H9 (cell line): Measurements from ENCODE around the gene CD48. TPM values are rescaled to one million over a fixed set of nuclear protein-coding genes. Genes with fewer than 3 reads are reported as not detected.

Experiments
- DNase-seq: peaks from one replicate; pipeline ENCODE4 v3.0.0-alpha.2; 2017
- H2AFZ ChIP-seq: one replicate; pipeline ENCODE4 v1.6.1; 2013; ENCODE audit warnings: mild to moderate bottlenecking, low read length, control low read depth, moderate library complexity
- H2AK5ac ChIP-seq: 2 replicates; pipeline ENCODE4 v1.6.1; 2013; ENCODE audit warnings: low read length, control low read depth, mixed read lengths; ENCODE audit not compliant: insufficient read length
- H2BK120ac ChIP-seq: one replicate; pipeline ENCODE4 v1.6.1; 2013; ENCODE audit warnings: low read depth, mild to moderate bottlenecking, low read length, control low read depth, inconsistent platforms; ENCODE audit not compliant: poor library complexity, severe bottlenecking
- H2BK12ac ChIP-seq: 2 replicates; pipeline ENCODE4 v1.6.1; 2013; ENCODE audit warnings: low read length, control low read depth, mixed read lengths, low read depth; ENCODE audit not compliant: insufficient read length
- H2BK15ac ChIP-seq: 2 replicates; pipeline ENCODE4 v1.6.1; 2013; ENCODE audit warnings: low read depth, low read length, control low read depth
- H2BK20ac ChIP-seq: one replicate; pipeline ENCODE4 v1.6.1; 2013; ENCODE audit warnings: low read depth, mild to moderate bottlenecking, low read length, control low read depth, inconsistent platforms; ENCODE audit not compliant: poor library complexity, severe bottlenecking
- H2BK5ac ChIP-seq: 2 replicates; pipeline ENCODE4 v1.6.1; 2013; ENCODE audit warnings: low read length, control low read depth, mixed read lengths; ENCODE audit not compliant: insufficient read length
- H3K14ac ChIP-seq: 2 replicates; pipeline ENCODE4 v1.6.1; 2013; ENCODE audit warnings: low read length, control low read depth; ENCODE audit not compliant: insufficient read depth
- H3K18ac ChIP-seq: 2 replicates; pipeline ENCODE4 v1.6.1; 2013; ENCODE audit warnings: low read depth, mild to moderate bottlenecking, mixed read lengths, low read length, control low read depth; ENCODE audit not compliant: insufficient read length
- H3K23ac ChIP-seq: 2 replicates; pipeline ENCODE4 v1.6.1; 2013; ENCODE audit warnings: low read length, control low read depth, mixed read lengths, low read depth; ENCODE audit not compliant: insufficient read length
- H3K23me2 ChIP-seq: 2 replicates; pipeline ENCODE4 v1.6.1; 2013; ENCODE audit warnings: low read depth, mild to moderate bottlenecking, mixed read lengths, low read length, control low read depth; ENCODE audit not compliant: insufficient read length, poor library complexity, severe bottlenecking
- H3K27ac ChIP-seq: 2 replicates; pipeline ENCODE4 v1.5.1; 2013; ENCODE audit warnings: low read length, control low read depth, mixed read lengths, low read depth; ENCODE audit not compliant: insufficient read length
- H3K27me3 ChIP-seq: 2 replicates; pipeline ENCODE4 v1.6.1; 2013; ENCODE audit warnings: low read length, control low read depth, inconsistent platforms; ENCODE audit not compliant: insufficient read depth
- H3K4ac ChIP-seq: 2 replicates; pipeline ENCODE4 v1.6.1; 2013; ENCODE audit warnings: low read depth, mild to moderate bottlenecking, control low read depth, inconsistent platforms, low read length, moderate library complexity
- H3K4me1 ChIP-seq: 2 replicates; pipeline ENCODE4 v1.6.1; 2013; ENCODE audit warnings: low read length, control low read depth, inconsistent platforms; ENCODE audit not compliant: insufficient read depth
- H3K4me2 ChIP-seq: 2 replicates; pipeline ENCODE4 v1.6.1; 2013; ENCODE audit warnings: low read length, control low read depth, mixed read lengths; ENCODE audit not compliant: insufficient read length, insufficient read depth
- H3K56ac ChIP-seq: 2 replicates; pipeline ENCODE4 v1.6.1; 2013; ENCODE audit warnings: low read depth, mild to moderate bottlenecking, mixed read lengths, low read length, control low read depth; ENCODE audit not compliant: insufficient read length
- H3K79me1 ChIP-seq: 2 replicates; pipeline ENCODE4 v1.6.1; 2013; ENCODE audit warnings: low read depth, mild to moderate bottlenecking, moderate library complexity, low read length, control low read depth, inconsistent platforms; ENCODE audit not compliant: insufficient read depth, poor library complexity, severe bottlenecking
- H3K79me2 ChIP-seq: 2 replicates; pipeline ENCODE4 v1.6.1; 2013; ENCODE audit warnings: low read length, control low read depth, inconsistent platforms; ENCODE audit not compliant: insufficient read depth
- H3K9ac ChIP-seq: 2 replicates; pipeline ENCODE4 v1.6.1; 2013; ENCODE audit warnings: low read length, control low read depth, mixed read lengths; ENCODE audit not compliant: insufficient read length; ENCODE audit errors: extremely low read depth
- H3K9me3 ChIP-seq: one replicate; pipeline ENCODE4 v1.6.1; 2013; ENCODE audit warnings: low read depth, low read length, inconsistent platforms; ENCODE audit not compliant: control insufficient read depth
- H3T11ph ChIP-seq: one replicate; pipeline ENCODE4 v1.6.1; 2013; ENCODE audit warnings: mild to moderate bottlenecking, low read length, control low read depth, inconsistent platforms
- H4K20me1 ChIP-seq: one replicate; pipeline ENCODE4 v1.6.1; 2013; ENCODE audit not compliant: control insufficient read depth, insufficient read length, insufficient read depth
- H4K5ac ChIP-seq: 2 replicates; pipeline ENCODE4 v1.6.1; 2013; ENCODE audit warnings: low read depth, mild to moderate bottlenecking, mixed read lengths, low read length, control low read depth; ENCODE audit not compliant: insufficient read length
- H4K8ac ChIP-seq: replicated peaks from 2 replicates; pipeline ENCODE4 v1.6.1; 2013; ENCODE audit warnings: low read length, control low read depth, mixed read lengths, low read depth; ENCODE audit not compliant: insufficient read length
- H4K91ac ChIP-seq: 2 replicates; pipeline ENCODE4 v1.6.1; 2013; ENCODE audit warnings: low read depth, mild to moderate bottlenecking, moderate library complexity, mixed read lengths, low read length, control low read depth; ENCODE audit not compliant: insufficient read length
- H3K27ac Mint-ChIP-seq, 3 experiments: 2 replicates in 2 of 3; 3 replicates in 1 of 3; pipeline ENCODE4 v1.8.0; 2020 to 2021; ENCODE audit warnings: mixed read lengths in 3 of 3, mild to moderate bottlenecking in 1 of 3, moderate library complexity in 1 of 3
- H3K27me3 Mint-ChIP-seq: 2 replicates; pipeline ENCODE4 v1.8.0; 2021; ENCODE audit warnings: low read depth, mild to moderate bottlenecking, moderate library complexity, mixed read lengths
- H3K36me3 Mint-ChIP-seq, 3 experiments: 2 replicates in 2 of 3; 3 replicates in 1 of 3; pipeline ENCODE4 v1.8.0; 2020 to 2021; ENCODE audit warnings: low read depth in 3 of 3, mixed read lengths in 3 of 3; ENCODE audit not compliant: insufficient read depth in 1 of 3
- H3K4me1 Mint-ChIP-seq, 2 experiments: 2 replicates each; pipeline ENCODE4 v1.8.0; 2020; ENCODE audit warnings: mixed read lengths in 2 of 2
- H3K4me3 Mint-ChIP-seq, 2 experiments: 2 replicates in 1 of 2; 3 replicates in 1 of 2; pipeline ENCODE4 v1.8.0; 2020 to 2021; ENCODE audit warnings: mild to moderate bottlenecking in 2 of 2, mixed read lengths in 2 of 2, moderate library complexity in 1 of 2
- H3K9me3 Mint-ChIP-seq, 2 experiments: 2 replicates in 1 of 2; 3 replicates in 1 of 2; pipeline ENCODE4 v1.8.0; 2020; ENCODE audit warnings: mild to moderate bottlenecking in 2 of 2, mixed read lengths in 2 of 2, moderate library complexity in 1 of 2
- CTCF ChIP-seq: fragments of 200-600 bp; sonication (generic); conservative IDR thresholded peaks from 3 replicates; pipeline ENCODE4 v1.8.0; 2021; ENCODE audit warnings: antibody characterized with exemption, mild to moderate bottlenecking
- WGBS: extraction: QIAGEN DNeasy Blood & Tissue Kit; methylation state at CpG from one replicate; pipeline ENCODE4 v1.1.7; 2013; ENCODE audit warnings: missing lambda C conversion rate, low lambda C conversion rate, mixed read lengths; ENCODE audit not compliant: insufficient read length; ENCODE audit errors: extremely low coverage; 5-methylcytosine and 5-hydroxymethylcytosine counted together
- total RNA-seq: library from RNA; stranded (reverse); gene quantifications from 2 replicates; pipeline ENCODE4 v1.2.1, GENCODE V29; 2021

CD48 gene
- total RNA-seq, 1 experiment from 2014 or later, result not detected

GRCh38 chr1:160666079-160666442 lies 45.6 kb downstream of the CD48 start:
- TF ChIP-seq CTCF, result no peak
- no CpG with 5 or more reads among the region's 3 CpGs for WGBS
- no peak overlapping the region for H3K9ac ChIP-seq
- no peak overlapping the region for H3K56ac ChIP-seq
- H3K9me3 Mint-ChIP-seq, result peaks cover 15 to 28% of the 10 kb centered on the region in 2 experiments
- H3K27me3 ChIP-seq, result no peaks in the 10 kb centered on the region
- H3T11ph ChIP-seq, result no peak overlapping the region
- no peak overlapping the region for H4K91ac ChIP-seq
- H3K23ac ChIP-seq, result no peak overlapping the region
- no peaks in the 10 kb centered on the region for H3K79me1 ChIP-seq
- no peak overlapping the region for H3K14ac ChIP-seq
- H3K4me2 ChIP-seq, result no peak overlapping the region
- H2BK12ac ChIP-seq, result no peak overlapping the region
- H3K23me2 ChIP-seq, result no peaks in the 10 kb centered on the region
- no peak overlapping the region for H2BK20ac ChIP-seq
- H3K27ac ChIP-seq, result peak overlapping the region; percentile 71
- no peak overlapping the region for H2BK120ac ChIP-seq
- H3K9me3 ChIP-seq, result no peaks in the 10 kb centered on the region
- peaks cover 3 to 27% (median 12%) of the 10 kb centered on the region in 3 experiments; a peak in 6 of 7 replicates for H3K36me3 Mint-ChIP-seq
- no peaks in the 10 kb centered on the region for H4K20me1 ChIP-seq
- DNase-seq, result no peak
- no peaks in the 10 kb centered on the region for H3K27me3 Mint-ChIP-seq
- H4K8ac ChIP-seq, result no peak overlapping the region
- no peak overlapping the region for H2BK15ac ChIP-seq
- H3K4me3 Mint-ChIP-seq, result no peak overlapping the region
- H4K5ac ChIP-seq, result no peak overlapping the region
- peaks cover 17 to 24% of the 10 kb centered on the region in 2 experiments for H3K4me1 Mint-ChIP-seq
- H3K4me1 ChIP-seq, result peaks cover 2% of the 10 kb centered on the region; the same call in 1 of the 2 replicates
- no peak overlapping the region for H2AFZ ChIP-seq
- no peak overlapping the region for H2AK5ac ChIP-seq
- H3K27ac Mint-ChIP-seq, result peak overlapping the region in 2 of 3 experiments; percentile 31 to 74; a peak in 6 of 7 replicates
- no peaks in the 10 kb centered on the region for H3K79me2 ChIP-seq
- H3K4ac ChIP-seq, result no peak overlapping the region
- H3K18ac ChIP-seq, result no peak overlapping the region
- H2BK5ac ChIP-seq, result no peak overlapping the region
